HG02852 (cell line): ENCODE measurements around the gene PEX12.
"Not testable (repeated sequence)": the region's sequence is repeated elsewhere in the genome, so short reads cannot be mapped to it uniquely, and the experiment has no call there.

Experiments used
- ATAC-seq: cut with Tn5 transposase; IDR thresholded peaks from one replicate; pipeline ENCODE4 v1.9.1; 2021; ENCODE audit warnings: mild to moderate bottlenecking, moderate library complexity; ENCODE audit not compliant: unreplicated experiment

The PEX12 gene

DNA sequence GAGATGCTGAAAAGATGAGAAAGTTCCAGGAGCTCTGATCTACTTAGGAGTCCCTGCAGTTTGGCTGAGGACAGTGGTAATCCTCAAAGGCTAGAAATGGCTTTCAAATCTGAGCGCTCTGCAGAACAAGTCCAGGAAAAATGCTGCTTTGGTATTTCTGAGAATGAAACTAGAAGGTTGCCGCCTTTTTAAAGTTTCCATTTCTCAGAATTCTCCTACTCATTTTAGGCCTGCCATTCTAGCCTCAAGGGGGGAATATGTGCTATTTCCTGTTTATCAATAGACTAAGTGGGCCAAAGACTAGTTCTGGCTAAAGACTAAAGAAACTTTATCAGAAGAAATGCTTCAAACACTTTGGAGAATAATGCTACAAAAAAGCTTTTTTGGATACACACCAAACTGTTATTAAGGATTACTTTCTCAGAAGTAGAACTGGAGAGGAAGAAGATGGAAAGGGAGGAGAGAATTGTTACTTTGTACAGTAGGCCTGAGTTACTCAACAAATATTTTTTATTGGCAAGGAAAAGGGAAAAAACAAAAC lies 40.7 kb downstream of the PEX12 start, which contains the start of gene SLFN12L:
Gene SLFN12L (minus strand): TSS at position 78 of the 541 bp plus-strand sequence. CDS start 15,314 bp downstream, outside the sequence.
- no peak for ATAC-seq

DNA sequence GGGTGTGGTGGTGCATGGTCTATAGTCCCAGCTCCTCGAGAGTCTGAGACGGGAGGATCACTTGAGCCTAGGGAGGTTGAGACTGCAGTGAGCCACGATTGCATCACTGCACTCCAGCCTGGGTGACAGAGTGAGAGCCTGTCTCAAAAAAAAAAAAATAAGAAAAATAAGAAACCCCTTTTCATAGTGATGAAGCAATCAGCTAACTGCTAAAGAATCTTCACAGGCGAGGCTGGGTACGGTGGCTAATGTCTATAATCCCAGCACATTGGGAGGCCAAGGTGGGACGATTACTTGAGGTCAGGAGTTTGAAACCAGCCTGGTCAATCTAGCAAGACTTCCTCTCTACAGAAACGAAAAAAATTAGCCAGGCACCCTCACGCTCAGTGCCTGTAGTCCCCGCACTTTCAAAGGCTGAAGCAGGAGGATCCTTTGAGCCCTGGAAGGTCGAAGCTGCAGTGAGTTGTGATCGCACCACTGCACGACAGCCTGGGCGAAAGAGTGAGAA lies 41.7 kb downstream of the PEX12 start:
- ATAC-seq: no peak

DNA sequence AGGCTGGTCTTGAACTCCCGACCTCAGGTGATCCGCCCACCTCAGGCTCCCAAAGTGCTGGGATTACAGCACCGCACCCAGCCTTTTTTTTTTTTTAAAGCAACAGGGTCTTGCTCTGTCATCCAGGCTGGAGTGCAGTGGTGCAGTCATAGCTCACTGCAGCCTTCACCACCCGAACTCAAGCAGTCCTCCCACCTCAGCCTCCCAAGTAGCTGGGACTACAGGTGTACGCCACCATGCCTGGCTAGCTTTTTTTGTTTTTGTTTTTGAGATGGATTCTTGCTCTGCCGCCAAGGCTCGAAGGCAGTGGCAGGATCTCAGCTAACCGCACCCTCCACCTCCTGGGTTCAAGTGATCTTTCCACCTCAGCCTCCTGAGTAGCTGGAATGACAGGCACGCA lies 43.0 kb downstream of the PEX12 start:
- ATAC-seq: not testable (repeated sequence)

DNA sequence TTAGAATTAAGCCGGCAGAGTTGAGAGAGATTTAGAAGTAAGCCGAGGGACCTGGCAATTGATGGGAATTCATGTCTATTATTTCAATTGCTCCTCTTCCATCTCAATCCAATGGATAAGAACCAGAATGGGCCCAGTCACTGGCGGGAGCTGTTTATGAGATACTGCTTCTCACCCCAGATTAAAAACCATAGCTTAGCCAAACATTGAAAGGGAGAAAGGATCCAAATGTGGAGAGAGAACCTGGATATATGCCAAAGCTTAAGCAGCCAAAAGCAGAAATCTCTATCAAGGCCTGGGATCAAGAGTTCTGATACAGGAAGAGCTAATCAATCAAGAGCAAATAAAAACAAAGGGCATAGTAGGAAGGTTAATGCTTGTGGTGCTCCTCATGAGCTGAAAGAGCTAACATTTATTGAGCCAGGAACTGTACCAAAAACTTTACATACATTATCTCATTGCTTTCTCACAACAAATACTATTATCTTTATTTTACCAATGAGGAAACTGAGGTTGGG lies 43.7 kb downstream of the PEX12 start:
- no peak for ATAC-seq

DNA sequence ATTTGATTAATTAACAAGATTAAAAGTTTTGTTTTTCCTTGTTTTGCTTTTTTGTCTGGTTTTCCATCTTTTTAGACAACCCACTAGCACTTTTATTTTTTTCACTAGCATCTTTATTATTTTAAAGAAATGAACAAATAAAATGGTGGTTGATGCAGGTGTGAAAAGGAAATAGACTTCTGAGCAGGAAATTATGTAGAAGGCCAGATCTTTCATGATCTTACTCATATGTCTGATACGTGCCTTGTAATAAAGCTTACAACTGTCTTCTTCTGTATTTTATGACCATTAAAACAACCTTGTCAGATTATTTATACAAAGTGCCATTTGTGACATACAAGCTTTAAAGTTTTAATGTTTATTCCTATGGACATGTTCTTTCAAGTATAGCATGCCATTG lies 47.2 kb downstream of the PEX12 start:
- no peak for ATAC-seq

DNA sequence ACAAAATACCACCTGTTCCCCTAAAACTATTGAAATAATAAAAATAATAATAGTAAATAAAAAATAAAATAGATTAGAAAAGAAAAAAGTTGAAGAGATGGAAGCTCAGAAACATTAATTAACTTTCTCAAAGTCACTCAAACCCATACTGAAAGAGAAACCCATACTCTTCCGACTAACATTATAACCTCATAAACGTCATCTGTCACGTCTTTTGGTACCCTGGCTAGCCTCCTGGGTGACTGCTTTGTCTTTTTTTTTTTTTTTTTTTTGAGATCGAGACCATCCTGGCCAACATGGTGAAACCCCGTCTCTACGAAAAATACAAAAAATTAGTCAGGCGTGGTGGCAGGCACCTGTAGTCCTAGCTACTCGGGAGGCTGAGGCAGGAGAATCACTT lies 48.5 kb downstream of the PEX12 start:
- ATAC-seq: no peak

DNA sequence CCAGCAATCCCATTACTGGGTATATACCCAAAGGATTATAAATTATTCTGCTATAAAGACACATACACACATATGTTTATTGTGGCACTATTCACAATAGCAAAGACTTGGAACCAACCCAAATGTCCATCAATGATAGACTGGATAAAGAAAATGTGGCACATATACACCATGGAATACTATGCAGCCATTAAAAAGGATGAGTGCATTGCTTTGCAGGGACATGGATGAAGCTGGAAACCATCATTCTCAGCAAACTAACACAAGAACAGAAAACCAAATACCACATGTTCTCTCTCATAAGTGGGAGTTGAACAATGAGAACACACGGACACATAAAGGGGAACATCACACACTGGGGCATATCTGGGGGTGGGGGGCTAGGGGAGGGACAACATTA lies 49.0 kb downstream of the PEX12 start:
- not testable (repeated sequence) for ATAC-seq
